Spleen (tissue), 11 donors: Measurements from ENCODE around the gene RPL15. TPM values are rescaled to one million over a fixed set of nuclear protein-coding genes. Genes with fewer than 3 reads are reported as not detected.

Experiments used
- DNase-seq: peaks from one replicate; pipeline ENCODE4 v3.0.0-alpha.2; 2020
- H3K27ac ChIP-seq, 8 donors: fragments of 200-600 bp; sonication (generic) in 7 of 8; 1 replicate in 4 of 8; 2 replicates in 4 of 8; pipeline versions ENCODE4 v1.5.0 to v1.8.0; 2016 to 2021; ENCODE audit warnings: inconsistent platforms in 4 of 8, mild to moderate bottlenecking in 4 of 8, moderate library complexity in 1 of 8
- H3K27me3 ChIP-seq, 7 donors: fragments of 200-600 bp; sonication (generic) in 6 of 7; replicated peaks in 1 of 7; 1 replicate in 4 of 7; 2 replicates in 3 of 7; pipeline versions ENCODE4 v1.5.0 to v1.8.0; 2016 to 2021; ENCODE audit warnings: inconsistent platforms in 3 of 7, mild to moderate bottlenecking in 1 of 7
- H3K36me3 ChIP-seq, 6 donors: fragments of 200-600 bp; sonication (generic) in 5 of 6; 1 replicate in 4 of 6; 2 replicates in 2 of 6; pipeline versions ENCODE4 v1.5.0 to v1.8.0; 2016 to 2021; ENCODE audit warnings: inconsistent platforms in 2 of 6
- H3K4me1 ChIP-seq, 6 donors: fragments of 200-600 bp; sonication (generic) in 5 of 6; 1 replicate in 3 of 6; 2 replicates in 3 of 6; pipeline versions ENCODE4 v1.5.0 to v1.8.0; 2016 to 2021; ENCODE audit warnings: inconsistent platforms in 3 of 6
- H3K4me3 ChIP-seq, 8 donors: fragments of 200-600 bp; sonication (generic) in 7 of 8; 1 replicate in 4 of 8; 2 replicates in 4 of 8; pipeline versions ENCODE4 v1.5.0 to v1.8.0; 2016 to 2021; ENCODE audit warnings: inconsistent platforms in 4 of 8, mild to moderate bottlenecking in 4 of 8, moderate library complexity in 2 of 8
- H3K9me3 ChIP-seq, 8 donors: fragments of 200-600 bp; sonication (generic) in 7 of 8; 1 replicate in 4 of 8; 2 replicates in 4 of 8; pipeline versions ENCODE4 v1.5.0 to v1.8.0; 2016 to 2021; ENCODE audit warnings: inconsistent platforms in 4 of 8
- POLR2A ChIP-seq, 3 donors: fragments of 450-650 bp; IDR thresholded peaks; one replicate each; pipeline ENCODE4 v1.5.1; 2017; ENCODE audit warnings: antibody characterized with exemption in 3 of 3, mild to moderate bottlenecking in 1 of 3
- POLR2AphosphoS5 ChIP-seq, 3 donors: sonication (generic); formaldehyde crosslinking; IDR thresholded peaks; one replicate each; pipeline ENCODE4 v1.5.1; 2017; ENCODE audit warnings: antibody characterized with exemption in 3 of 3
- WGBS, 5 donors: extraction: QIAGEN DNeasy Blood & Tissue Kit in 3 of 5; methylation state at CpG; one replicate each; pipeline versions ENCODE4 v1.1.5 to v1.1.7; 2013 to 2018; 5-methylcytosine and 5-hydroxymethylcytosine counted together
- intact Hi-C: fragments of 100-400 bp; cut with DNase I; formaldehyde crosslinking; loops from one replicate; pipeline ENCODE4 v1.15.0; 2023; ENCODE audit warnings: low total_unique reads
- polyA plus RNA-seq, 3 donors: library from polyadenylated mRNA; stranded (reverse); fragments of 200-250 nt; gene quantifications; one replicate each; pipeline ENCODE4 v1.2.1, GENCODE V29; 2013
- total RNA-seq, 7 donors: library from RNA; depleted of rRNA in 3 of 7; stranded (reverse); fragments of >200 nt in 3 of 7; fragmentation: NEBNext Ultra II Directional in 4 of 7; extraction: Animal tissue kit (Norgen Biotek cat#: 25700) in 4 of 7; gene quantifications; one replicate each; pipeline versions ENCODE4 v1.1.0 to v1.2.1, GENCODE V29; 2016 to 2021
- TF ChIP-seq, protein P1 (sequence below), 11 experiments: fragments of 200-600 bp in 7 of 11; fragments of 450-650 bp in 4 of 11; sonication (generic) in 4 of 11; IDR thresholded peaks in 8 of 11; conservative IDR thresholded peaks in 3 of 11; 1 replicate in 7 of 11; 2 replicates in 4 of 11; pipeline versions ENCODE4 v1.4.0 to v1.8.0; 2016 to 2021; ENCODE audit warnings: antibody characterized with exemption in 11 of 11, inconsistent platforms in 4 of 11, mild to moderate bottlenecking in 1 of 11
- donor health status: healthy with polysubstance abuse.
- donor health status: DM: no; HTN: no; CAD: no; lungs with moderate emphysema.
- donor health status: DM: no; HTN: no; CAD: no.
- donor health status: Bipolar disorder and iron deficiency.
- donor health status: healthy.
- donor health status: DM: no; HTN: no; CAD: no.
- donor health status: DM: yes; HTN: yes; CAD: no.

RPL15 gene
- total and polyA plus RNA-seq, 10 donors, result 1,270 to 6,830 (median 1,691) TPM

DNA sequence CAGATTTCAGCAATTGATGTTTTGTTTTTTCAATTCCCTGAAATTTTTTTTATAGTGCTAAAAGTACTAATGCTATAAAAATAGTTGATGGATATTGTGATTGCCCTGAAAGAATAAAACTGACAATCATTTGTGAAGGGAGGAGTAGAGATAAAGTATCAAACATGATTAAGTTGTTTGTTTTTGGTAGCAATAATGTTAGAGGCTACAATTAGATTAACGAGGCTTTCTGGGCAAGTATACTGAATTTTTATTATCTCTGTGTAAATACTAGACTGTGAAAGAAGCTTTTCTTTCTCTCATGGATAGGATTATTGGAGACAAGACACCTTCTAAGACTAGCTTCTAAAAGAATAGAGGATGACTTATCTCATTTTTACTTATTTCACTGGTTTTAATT is 43.7 kb downstream of the RPL15 start:
- H3K27me3 ChIP-seq, result no peaks in the 10 kb centered on the region
- no peak overlapping the region for H3K4me3 ChIP-seq
- intact Hi-C loops, result no loop called here
- H3K9me3 ChIP-seq, result no peaks in the 10 kb centered on the region
- 81 to 95% (median 91%) methylated on average over 1 of the region's 1 CpG for WGBS, 5 donors
- H3K4me1 ChIP-seq, result peaks cover 0 to 15% (median 0%) of the 10 kb centered on the region in 6 donors
- no peak for DNase-seq
- TF ChIP-seq POLR2AphosphoS5 (IDR thresholded peaks at IDR 0.05) (no peak), POLR2A (IDR thresholded peaks at IDR 0.05) (no peak)
- TF ChIP-seq, protein P1, sequence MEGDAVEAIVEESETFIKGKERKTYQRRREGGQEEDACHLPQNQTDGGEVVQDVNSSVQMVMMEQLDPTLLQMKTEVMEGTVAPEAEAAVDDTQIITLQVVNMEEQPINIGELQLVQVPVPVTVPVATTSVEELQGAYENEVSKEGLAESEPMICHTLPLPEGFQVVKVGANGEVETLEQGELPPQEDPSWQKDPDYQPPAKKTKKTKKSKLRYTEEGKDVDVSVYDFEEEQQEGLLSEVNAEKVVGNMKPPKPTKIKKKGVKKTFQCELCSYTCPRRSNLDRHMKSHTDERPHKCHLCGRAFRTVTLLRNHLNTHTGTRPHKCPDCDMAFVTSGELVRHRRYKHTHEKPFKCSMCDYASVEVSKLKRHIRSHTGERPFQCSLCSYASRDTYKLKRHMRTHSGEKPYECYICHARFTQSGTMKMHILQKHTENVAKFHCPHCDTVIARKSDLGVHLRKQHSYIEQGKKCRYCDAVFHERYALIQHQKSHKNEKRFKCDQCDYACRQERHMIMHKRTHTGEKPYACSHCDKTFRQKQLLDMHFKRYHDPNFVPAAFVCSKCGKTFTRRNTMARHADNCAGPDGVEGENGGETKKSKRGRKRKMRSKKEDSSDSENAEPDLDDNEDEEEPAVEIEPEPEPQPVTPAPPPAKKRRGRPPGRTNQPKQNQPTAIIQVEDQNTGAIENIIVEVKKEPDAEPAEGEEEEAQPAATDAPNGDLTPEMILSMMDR (IDR thresholded peaks at IDR 0.05 in 8 of 11, conservative IDR thresholded peaks at IDR 0.05 in 3 of 11), result no peak
- peaks cover 0 to 88% (median 52%) of the 10 kb centered on the region in 6 donors for H3K36me3 ChIP-seq
- no peak overlapping the region for H3K27ac ChIP-seq

DNA sequence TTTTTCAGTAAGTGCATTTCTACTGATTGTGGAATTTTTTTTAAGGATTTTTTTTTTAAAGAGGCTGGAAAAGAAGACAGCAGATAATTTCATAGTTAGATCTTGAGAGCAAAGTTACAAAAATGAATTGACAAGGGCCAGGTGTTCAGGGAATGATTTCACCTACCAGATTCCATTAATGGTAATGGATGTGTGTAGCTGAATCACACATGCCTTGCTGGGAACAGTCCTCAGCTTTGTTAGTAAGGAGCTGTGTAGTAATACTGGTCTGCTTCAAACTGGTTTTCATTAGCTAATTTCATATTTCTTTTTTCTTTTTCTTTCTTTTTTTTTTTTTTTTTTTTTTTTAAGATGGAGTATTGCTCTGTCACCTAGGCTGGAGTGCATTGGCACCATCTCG is 44.1 kb downstream of the RPL15 start:
- H3K36me3 ChIP-seq, result peaks cover 0 to 88% (median 55%) of the 10 kb centered on the region in 6 donors
- no peaks in the 10 kb centered on the region for H3K9me3 ChIP-seq
- no peak for DNase-seq
- 94 to 100% (median 96%) methylated on average over 1 of the region's 1 CpG for WGBS, 5 donors
- H3K27ac ChIP-seq, result no peak overlapping the region
- peaks cover 0 to 12% (median 0%) of the 10 kb centered on the region in 6 donors for H3K4me1 ChIP-seq
- H3K4me3 ChIP-seq, result no peak overlapping the region
- no peak for TF ChIP-seq POLR2A (IDR thresholded peaks at IDR 0.05)
- TF ChIP-seq POLR2AphosphoS5 (IDR thresholded peaks at IDR 0.05), result no peak
- TF ChIP-seq, protein P1 (IDR thresholded peaks at IDR 0.05 in 8 of 11, conservative IDR thresholded peaks at IDR 0.05 in 3 of 11), result no peak
- intact Hi-C loops, result no loop called here
- no peaks in the 10 kb centered on the region for H3K27me3 ChIP-seq

DNA sequence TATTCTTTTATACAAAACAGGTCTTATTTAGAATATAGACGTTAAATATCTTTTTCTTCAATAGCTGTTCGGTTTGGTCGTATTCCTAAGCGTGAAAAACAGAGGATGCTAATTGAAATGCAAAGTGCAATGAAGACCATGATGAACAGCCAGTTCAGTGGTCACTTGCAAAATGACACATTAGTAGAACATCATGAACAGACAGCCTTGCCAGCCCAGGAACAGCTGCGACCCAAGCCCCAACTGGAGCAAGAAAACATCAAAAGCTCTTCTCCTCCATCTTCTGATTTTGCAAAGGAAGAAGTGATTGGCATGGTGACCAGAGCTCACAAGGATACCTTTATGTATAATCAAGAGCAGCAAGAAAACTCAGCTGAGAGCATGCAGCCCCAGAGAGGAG is 45.0 kb downstream of the RPL15 start:
- WGBS, 5 donors, result 93 to 98% (median 97%) methylated on average over 5 of the region's 5 CpGs
- H3K4me1 ChIP-seq, result peaks cover 0 to 12% (median 0%) of the 10 kb centered on the region in 6 donors
- DNase-seq, result no peak
- no peak overlapping the region for H3K27ac ChIP-seq
- H3K4me3 ChIP-seq, result no peak overlapping the region
- TF ChIP-seq POLR2AphosphoS5 (IDR thresholded peaks at IDR 0.05), result no peak
- TF ChIP-seq, protein P1 (IDR thresholded peaks at IDR 0.05 in 8 of 11, conservative IDR thresholded peaks at IDR 0.05 in 3 of 11), result no peak
- TF ChIP-seq POLR2A (IDR thresholded peaks at IDR 0.05), result no peak
- H3K27me3 ChIP-seq, result no peaks in the 10 kb centered on the region
- intact Hi-C loops, result no loop called here
- peaks cover 0 to 88% (median 63%) of the 10 kb centered on the region in 6 donors for H3K36me3 ChIP-seq
- no peaks in the 10 kb centered on the region for H3K9me3 ChIP-seq

DNA sequence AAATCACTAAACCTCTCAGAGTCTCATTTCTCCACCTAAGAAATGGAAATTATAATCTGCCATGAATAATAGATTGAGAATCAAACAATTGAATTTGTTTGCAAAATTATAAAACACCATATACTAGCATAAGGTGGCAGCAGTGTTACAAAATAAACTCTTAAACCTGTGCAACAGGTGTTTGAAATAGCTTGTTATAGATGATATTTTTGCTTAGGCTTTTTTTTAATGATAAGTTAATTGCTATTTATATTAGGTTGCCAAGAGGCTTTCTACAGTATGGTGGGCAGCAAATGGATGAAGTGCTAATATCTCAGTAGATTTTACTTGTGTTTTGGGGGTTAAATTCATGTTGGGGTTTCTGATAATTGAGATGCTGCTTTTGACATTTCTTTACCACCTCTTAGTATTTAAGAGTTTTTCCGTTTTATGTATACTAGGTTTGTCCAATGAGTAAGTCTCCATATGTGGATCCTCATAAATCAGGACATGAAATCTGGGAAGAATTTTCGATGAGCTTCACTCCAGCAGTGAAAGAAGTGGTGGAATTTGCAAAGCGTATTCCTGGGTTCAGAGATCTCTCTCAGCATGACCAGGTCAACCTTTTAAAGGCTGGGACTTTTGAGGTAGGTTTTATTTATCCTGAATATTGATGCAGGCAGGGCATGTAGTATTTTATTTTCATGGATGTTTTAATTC is 47.8 kb downstream of the RPL15 start:
- no peak overlapping the region for H3K27ac ChIP-seq
- H3K36me3 ChIP-seq, result peaks cover 0 to 100% (median 75%) of the 10 kb centered on the region in 6 donors

More for the DNA sequence above, 47.8 kb downstream of the RPL15 start:
- DNase-seq, result no peak
- H3K27me3 ChIP-seq, result no peaks in the 10 kb centered on the region
- WGBS, 5 donors, result 93 to 95% (median 93%) methylated on average over 3 of the region's 3 CpGs
- no peaks in the 10 kb centered on the region for H3K9me3 ChIP-seq
- H3K4me1 ChIP-seq, result no peaks in the 10 kb centered on the region
- TF ChIP-seq, protein P1 (IDR thresholded peaks at IDR 0.05 in 8 of 11, conservative IDR thresholded peaks at IDR 0.05 in 3 of 11), result no peak
- TF ChIP-seq POLR2A (IDR thresholded peaks at IDR 0.05), result no peak
- no peak overlapping the region for H3K4me3 ChIP-seq
- intact Hi-C loops, result no loop called here
